Esophagus squamous epithelium (tissue), 4 donors: ENCODE results near the gene TPO.

Experiments
- CTCF ChIP-seq, 6 experiments: fragments of 450-650 bp in 4 of 6; fragments of 200-600 bp in 2 of 6; sonication (generic) in 2 of 6; IDR thresholded peaks; one replicate each; pipeline ENCODE4 v1.5.1; 2016 to 2019; ENCODE audit warnings: antibody characterized with exemption in 6 of 6, mild to moderate bottlenecking in 4 of 6, moderate library complexity in 4 of 6
- POLR2A ChIP-seq, 4 donors: fragments of 450-650 bp; IDR thresholded peaks; one replicate each; pipeline ENCODE4 v1.6.1; 2017; ENCODE audit warnings: antibody characterized with exemption in 4 of 4, mild to moderate bottlenecking in 4 of 4, moderate library complexity in 3 of 4

GRCh38 chr2:1551905-1552304 lies 138.6 kb downstream of the TPO start:
- TF ChIP-seq CTCF (IDR thresholded peaks at IDR 0.05) (no peak), POLR2A (IDR thresholded peaks at IDR 0.05) (no peak)
